B cell (primary cell): ENCODE results near the gene TRIM52. TPM values are rescaled to one million over a fixed set of nuclear protein-coding genes. Genes with fewer than 3 reads are reported as not detected.

ENCODE experiments used
- ATAC-seq: fragments of 200-7000 bp; cut with Tn5 transposase; one replicate; pipeline ENCODE4 v1.10.0; 2021; ENCODE audit warnings: low read depth, mild to moderate bottlenecking, moderate number of reproducible peaks, moderate library complexity
- CTCF ChIA-PET: fragments of 350-600 bp; sonication (Branson Sonifier 250); formaldehyde crosslinking; loops from one replicate; lab custom pipeline; 2021; ENCODE audit warnings: antibody characterized with exemption, inconsistent platforms; lab: Charles Lee
- POLR2A ChIA-PET: fragments of 350-600 bp; sonication (Branson Sonifier 250); formaldehyde crosslinking; loops from one replicate; lab custom pipeline; 2021; ENCODE audit warnings: antibody characterized with exemption; lab: Charles Lee
- DNase-seq: peaks from one replicate; pipeline ENCODE4 v3.0.0; 2013
- H2AFZ ChIP-seq: 2 replicates; pipeline ENCODE4 v1.6.1; 2012; ENCODE audit warnings: mild to moderate bottlenecking, low read depth, low read length; ENCODE audit not compliant: insufficient read depth, poor library complexity, severe bottlenecking
- H3K27ac ChIP-seq, 2 donors: 1 replicate in 1 of 2; 2 replicates in 1 of 2; pipeline ENCODE4 v1.5.1; 2012 to 2013; ENCODE audit warnings: low read length in 2 of 2, mild to moderate bottlenecking in 2 of 2, moderate library complexity in 1 of 2
- H3K27me3 ChIP-seq, 4 experiments: fragments of 200-600 bp in 1 of 4; sonication (generic) in 1 of 4; replicated peaks in 1 of 4; 1 replicate in 2 of 4; 2 replicates in 2 of 4; pipeline versions ENCODE4 v1.6.1 to v1.7.0; 2013 to 2016; ENCODE audit warnings: low read length in 3 of 4, mild to moderate bottlenecking in 2 of 4, mixed read lengths in 1 of 4, moderate library complexity in 1 of 4; ENCODE audit not compliant: insufficient read depth in 4 of 4, control insufficient read depth in 3 of 4; ENCODE audit errors: control extremely low read depth in 1 of 4
- H3K36me3 ChIP-seq, 2 experiments: replicated peaks in 1 of 2; 1 replicate in 1 of 2; 2 replicates in 1 of 2; pipeline versions ENCODE4 v1.6.1 to v1.7.1; 2013; ENCODE audit warnings: low read length in 1 of 2; ENCODE audit not compliant: insufficient read depth in 2 of 2, control insufficient read depth in 1 of 2; ENCODE audit errors: control extremely low read depth in 1 of 2, extremely low read depth in 1 of 2
- H3K4me1 ChIP-seq, 2 donors: fragments of 200-600 bp in 1 of 2; sonication (generic) in 1 of 2; 1 replicate in 1 of 2; 2 replicates in 1 of 2; pipeline versions ENCODE4 v1.5.1 to v1.6.1; 2013 to 2017; ENCODE audit warnings: low read length in 2 of 2; ENCODE audit not compliant: control insufficient read depth in 2 of 2, insufficient read depth in 2 of 2
- H3K4me2 ChIP-seq: replicated peaks from 2 replicates; pipeline ENCODE3; 2012; ENCODE audit warnings: mild to moderate bottlenecking, low read depth, low read length; ENCODE audit not compliant: poor library complexity, severe bottlenecking
- H3K4me3 ChIP-seq, 5 experiments: fragments of 200-600 bp in 1 of 5; sonication (generic) in 1 of 5; 1 replicate in 3 of 5; 2 replicates in 2 of 5; pipeline versions ENCODE4 v1.5.1 to v1.7.0; 2011 to 2016; ENCODE audit warnings: low read length in 4 of 5, mild to moderate bottlenecking in 4 of 5, low read depth in 2 of 5, control low read depth in 1 of 5, moderate library complexity in 1 of 5; ENCODE audit not compliant: insufficient read depth in 1 of 5; ENCODE audit errors: control extremely low read depth in 1 of 5, extremely low read depth in 1 of 5
- H3K79me2 ChIP-seq: fragments of 200-600 bp; sonication (generic); one replicate; pipeline ENCODE4 v1.6.0; 2016; ENCODE audit warnings: low read length; ENCODE audit not compliant: control insufficient read depth, insufficient read depth
- H3K9ac ChIP-seq: fragments of 200-600 bp; sonication (generic); 2 replicates; pipeline ENCODE4 v1.6.1; 2017; ENCODE audit warnings: mild to moderate bottlenecking, low read length, moderate library complexity
- H3K9me3 ChIP-seq, 3 donors: one replicate each; pipeline versions ENCODE4 v1.6.1 to v1.7.1; 2013; ENCODE audit warnings: low read length in 2 of 3; ENCODE audit not compliant: control insufficient read depth in 2 of 3, insufficient read depth in 1 of 3; ENCODE audit errors: control extremely low read depth in 1 of 3
- H4K20me1 ChIP-seq: 2 replicates; pipeline ENCODE4 v1.6.0; 2012; ENCODE audit warnings: mild to moderate bottlenecking, low read length; ENCODE audit not compliant: insufficient read depth, control insufficient read depth, poor library complexity, severe bottlenecking
- H3K27ac Mint-ChIP-seq: one replicate; pipeline ENCODE4 v1.8.0; 2021; ENCODE audit warnings: mixed read lengths
- H3K27me3 Mint-ChIP-seq: one replicate; pipeline ENCODE4 v1.8.0; 2021; ENCODE audit warnings: mixed read lengths
- H3K4me1 Mint-ChIP-seq: one replicate; pipeline ENCODE4 v1.8.0; 2021; ENCODE audit warnings: mixed read lengths
- H3K4me3 Mint-ChIP-seq: one replicate; pipeline ENCODE4 v1.8.0; 2021; ENCODE audit warnings: mixed read lengths
- H3K9me3 Mint-ChIP-seq: one replicate; pipeline ENCODE4 v1.8.0; 2022; ENCODE audit warnings: mixed read lengths; ENCODE audit not compliant: insufficient read depth
- CTCF ChIP-seq: fragments of 200-600 bp; IDR thresholded peaks from one replicate; pipeline ENCODE4 v1.8.0; 2022; ENCODE audit warnings: antibody characterized with exemption, mild to moderate bottlenecking
- EZH2 ChIP-seq: IDR thresholded peaks from 2 replicates; pipeline ENCODE4 v1.6.1; 2012; ENCODE audit warnings: borderline replicate concordance, low read depth, mild to moderate bottlenecking, moderate library complexity, low read length; ENCODE audit not compliant: insufficient read depth, poor library complexity, severe bottlenecking
- WGBS: methylation state at CpG from one replicate; pipeline ENCODE4 v1.1.5; 2013; ENCODE audit warnings: missing lambda C conversion rate; ENCODE audit not compliant: insufficient coverage; 5-methylcytosine and 5-hydroxymethylcytosine counted together
- intact Hi-C: fragments of 100-400 bp; cut with micrococcal nuclease; formaldehyde crosslinking; loops from one replicate; pipeline ENCODE4 v1.10.0; 2022
- polyA plus RNA-seq: library from polyadenylated mRNA; depleted of rRNA; stranded (reverse); fragments of >200 nt; gene quantifications from 2 replicates; pipeline ENCODE4 v1.2.3, GENCODE V29; 2012
- total RNA-seq, 2 donors: library from RNA; stranded (reverse); fragments of 120-200 nt in 1 of 2; gene quantifications; 1 replicate in 1 of 2; 2 replicates in 1 of 2; pipeline versions ENCODE4 v1.2.3 to v1.2.4, GENCODE V29; 2013 to 2022

The TRIM52 gene
- total and polyA plus RNA-seq, 2 donors (not counting 1 experiment from before 2014, with no cell fraction given): 29.9 to 61.3 TPM

GRCh38 chr5:181237729-181238385 lies 23.1 kb downstream of the TRIM52 start:
- ATAC-seq: no peak
- TF ChIP-seq CTCF: no peak
- TF ChIP-seq EZH2: no peak
- no peak overlapping the region for H3K27ac ChIP-seq

GRCh38 chr5:181236954-181237641 lies 23.8 kb downstream of the TRIM52 start:
- Histone ChIP-seq H3K79me2 (peaks cover 18% of the 10 kb centered on the region), H3K4me2 (no peak overlapping the region), H4K20me1 (peaks cover 52% of the 10 kb centered on the region), H2AFZ (no peak overlapping the region), H3K9me3 (no peaks in the 10 kb centered on the region), H3K36me3 (peaks cover 11 to 94% of the 10 kb centered on the region in 2 experiments), H3K4me1 (peaks cover 6 to 8% of the 10 kb centered on the region in 2 donors), H3K9ac (no peak overlapping the region), H3K27me3 (no peaks in the 10 kb centered on the region), H3K27ac (no peak overlapping the region), H3K4me3 (no peak overlapping the region)
- POLR2A ChIA-PET: interaction anchor here (0.6 kb wide), 1 partner anchor 49 kb away, joined by 8 read pairs; no protein-coding TSS in a partner anchor
- H3K4me3 Mint-ChIP-seq: no peak overlapping the region
- TF ChIP-seq CTCF (no peak), EZH2 (no peak)
- 98% methylated on average over 5 of the region's 10 CpGs for WGBS
- H3K9me3 Mint-ChIP-seq: no peaks in the 10 kb centered on the region
- CTCF ChIA-PET: no interaction called here
- intact Hi-C loops: no loop called here
- peaks cover 19% of the 10 kb centered on the region for H3K4me1 Mint-ChIP-seq
- no peak overlapping the region for H3K27ac Mint-ChIP-seq
- H3K27me3 Mint-ChIP-seq: no peaks in the 10 kb centered on the region
- ATAC-seq (no peak), DNase-seq (no peak)

More at GRCh38 chr5:181237729-181238385, 23.1 kb downstream of the TRIM52 start:
- H3K36me3 ChIP-seq: peaks cover 11 to 91% of the 10 kb centered on the region in 2 experiments
- peaks cover 26% of the 10 kb centered on the region for H3K79me2 ChIP-seq
- no peak overlapping the region for H3K4me3 ChIP-seq
- H3K9ac ChIP-seq: no peak overlapping the region
- H3K27me3 Mint-ChIP-seq: no peaks in the 10 kb centered on the region
- H2AFZ ChIP-seq: no peak overlapping the region
- DNase-seq: no peak
- H3K4me3 Mint-ChIP-seq: no peak overlapping the region
- no peaks in the 10 kb centered on the region for H3K9me3 ChIP-seq
- peaks cover 26% of the 10 kb centered on the region for H3K4me1 Mint-ChIP-seq
- H3K4me1 ChIP-seq: peaks cover 14 to 15% of the 10 kb centered on the region in 2 donors
- POLR2A ChIA-PET: interaction anchor here (6.9 kb wide), 1 partner anchor 15 kb away, joined by 45 read pairs; the partner anchor contains the start of gene TRIM41
- CTCF ChIA-PET: interaction anchor here (1.6 kb wide), 1 partner anchor 54 kb away, joined by 3 read pairs; no protein-coding TSS in a partner anchor
- intact Hi-C loops: no loop called here
- no peak overlapping the region for H3K4me2 ChIP-seq
- no peak overlapping the region for H3K27ac Mint-ChIP-seq
- peaks cover 59% of the 10 kb centered on the region for H4K20me1 ChIP-seq
- WGBS: 98% methylated on average over 4 of the region's 5 CpGs
- H3K27me3 ChIP-seq: no peaks in the 10 kb centered on the region
- no peaks in the 10 kb centered on the region for H3K9me3 Mint-ChIP-seq
